Measurements from ENCODE around the gene ZNF385B.

ZNF385B gene

GRCh38 chr2:179805001-179805400, 56.4 kb downstream of the ZNF385B start (continued):
- TF ChIP-seq PATZ1 (tag by site-specific recombination; IDR thresholded peaks at IDR 0.05) = no peak
- no peak for TF ChIP-seq ZNF311 (tag by site-specific recombination; IDR thresholded peaks at IDR 0.05; ENCODE audit: borderline replicate concordance)
- no peak for TF ChIP-seq ZBTB20 (tag by site-specific recombination; IDR thresholded peaks at IDR 0.05)
- TF ChIP-seq ZNF658 (tag by site-specific recombination; IDR thresholded peaks at IDR 0.05) = no peak
- no peak for TF ChIP-seq ZNF350 (tag by site-specific recombination; IDR thresholded peaks at IDR 0.05)
- no peak for TF ChIP-seq ZNF423 (tag by site-specific recombination; IDR thresholded peaks at IDR 0.05)
- no peak for TF ChIP-seq KLF7 (tag by site-specific recombination; IDR thresholded peaks at IDR 0.05; ENCODE audit: borderline replicate concordance)
- no peak for TF ChIP-seq ZNF324 (tag by site-specific recombination; IDR thresholded peaks at IDR 0.05)
- no peak for TF ChIP-seq ZNF112 (tag by site-specific recombination; IDR thresholded peaks at IDR 0.05)
- no peak for TF ChIP-seq ZNF664 (tag by site-specific recombination; IDR thresholded peaks at IDR 0.05)
- TF ChIP-seq ZNF157 (tag by site-specific recombination; IDR thresholded peaks at IDR 0.05) = no peak

- ChIA-PET POLR2A (no interaction called here), CTCF (interaction anchor here (0.6 kb wide), 1 partner anchor 33 kb away, joined by 4 read pairs; no protein-coding TSS in a partner anchor)
- peaks cover 4% of the 10 kb centered on the region; the same call in 1 of the 2 replicates for H3K4me1 ChIP-seq (ENCODE audit: control insufficient read depth, insufficient read depth, low read length)
- TF ChIP-seq ZNF121 (tag by site-specific recombination; IDR thresholded peaks at IDR 0.05) (no peak), ZBTB11 (tag by site-specific recombination; conservative IDR thresholded peaks at IDR 0.05; ENCODE audit: low read depth) (no peak), ZNF416 (tag by site-specific recombination; IDR thresholded peaks at IDR 0.05) (no peak), ZNF560 (tag by site-specific recombination; IDR thresholded peaks at IDR 0.05; ENCODE audit: borderline replicate concordance) (no peak), ZNF76 (tag by site-specific recombination; IDR thresholded peaks at IDR 0.05; ENCODE audit: borderline replicate concordance, low read depth) (no peak), ZNF350 (tag by site-specific recombination; IDR thresholded peaks at IDR 0.05) (no peak), ZBTB48 (tag by site-specific recombination; IDR thresholded peaks at IDR 0.05) (no peak), ZNF837 (tag by site-specific recombination; IDR thresholded peaks at IDR 0.05) (no peak), ZNF791 (tag by site-specific recombination; IDR thresholded peaks at IDR 0.05) (no peak), ZBTB21 (tag by site-specific recombination; IDR thresholded peaks at IDR 0.05) (no peak), ZNF394 (tag by site-specific recombination; IDR thresholded peaks at IDR 0.05; ENCODE audit: borderline replicate concordance) (no peak), OVOL3 (tag by site-specific recombination; IDR thresholded peaks at IDR 0.05) (no peak), ZNF830 (tag by site-specific recombination; IDR thresholded peaks at IDR 0.05; ENCODE audit: low read depth) (no peak)
- no peak overlapping the region for H3K4me3 ChIP-seq (ENCODE audit: low read depth, low read length)
- no peaks in the 10 kb centered on the region for H3K36me3 ChIP-seq (ENCODE audit: control insufficient read depth in 2 of 2, insufficient read depth in 1 of 2, low read length in 2 of 2)
- no peak overlapping the region for H3K27ac ChIP-seq (ENCODE audit: extremely low read depth, low read depth, low read length)
- no peaks in the 10 kb centered on the region for H3K9me3 ChIP-seq (ENCODE audit: control insufficient read depth, insufficient read depth, low read depth, low read length)
Observed at GRCh38 chr2:179804206-179804605, 57.2 kb downstream of the ZNF385B start.
